ENCODE results near the gene CHRNB4. TPM values are rescaled to one million over a fixed set of nuclear protein-coding genes. Genes with fewer than 3 reads are reported as not detected.

Gene CHRNB4
- total RNA-seq, 2 donors from 2014 or later: not detected

DNA sequence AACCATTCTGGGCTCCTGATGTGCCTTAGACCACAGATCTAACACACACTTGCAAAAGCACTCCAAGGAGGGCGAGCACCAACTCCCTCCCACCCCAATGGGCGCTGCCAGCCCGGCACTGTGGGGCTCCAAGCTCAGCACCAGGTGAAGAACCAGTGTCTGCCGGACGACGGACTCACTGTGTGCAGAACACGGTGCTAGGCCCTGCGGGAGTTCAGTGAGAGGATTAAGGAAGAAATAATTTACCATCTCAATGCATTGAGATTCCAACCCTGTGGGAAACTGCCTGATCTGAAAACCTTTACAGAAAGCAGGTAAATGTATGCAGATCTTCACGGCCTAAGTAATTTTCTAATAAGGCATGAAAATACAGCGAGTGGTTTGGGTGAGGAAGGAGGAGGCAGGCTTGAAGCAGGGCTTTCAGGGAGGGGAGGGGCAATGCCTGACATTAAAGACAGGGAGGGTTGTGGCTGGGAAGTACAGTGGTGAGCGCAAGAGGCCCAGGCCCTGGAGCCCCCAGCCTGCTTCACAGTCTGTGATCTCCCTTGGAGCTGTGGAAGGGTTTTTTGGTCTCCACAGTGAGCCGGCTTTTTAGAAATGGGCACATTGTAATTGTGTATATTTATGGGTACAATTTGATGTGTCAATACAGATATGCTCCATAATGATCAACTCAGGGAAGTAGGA lies 35.6 kb upstream of the CHRNB4 start:
- H3K27me3 ChIP-seq: no peaks in the 10 kb centered on the region
- H3K4me1 ChIP-seq: peaks cover 0 to 10% of the 10 kb centered on the region in 2 donors
- no peaks in the 10 kb centered on the region for H3K36me3 ChIP-seq
- H3K27ac ChIP-seq: no peak overlapping the region
- TF ChIP-seq, protein P1, sequence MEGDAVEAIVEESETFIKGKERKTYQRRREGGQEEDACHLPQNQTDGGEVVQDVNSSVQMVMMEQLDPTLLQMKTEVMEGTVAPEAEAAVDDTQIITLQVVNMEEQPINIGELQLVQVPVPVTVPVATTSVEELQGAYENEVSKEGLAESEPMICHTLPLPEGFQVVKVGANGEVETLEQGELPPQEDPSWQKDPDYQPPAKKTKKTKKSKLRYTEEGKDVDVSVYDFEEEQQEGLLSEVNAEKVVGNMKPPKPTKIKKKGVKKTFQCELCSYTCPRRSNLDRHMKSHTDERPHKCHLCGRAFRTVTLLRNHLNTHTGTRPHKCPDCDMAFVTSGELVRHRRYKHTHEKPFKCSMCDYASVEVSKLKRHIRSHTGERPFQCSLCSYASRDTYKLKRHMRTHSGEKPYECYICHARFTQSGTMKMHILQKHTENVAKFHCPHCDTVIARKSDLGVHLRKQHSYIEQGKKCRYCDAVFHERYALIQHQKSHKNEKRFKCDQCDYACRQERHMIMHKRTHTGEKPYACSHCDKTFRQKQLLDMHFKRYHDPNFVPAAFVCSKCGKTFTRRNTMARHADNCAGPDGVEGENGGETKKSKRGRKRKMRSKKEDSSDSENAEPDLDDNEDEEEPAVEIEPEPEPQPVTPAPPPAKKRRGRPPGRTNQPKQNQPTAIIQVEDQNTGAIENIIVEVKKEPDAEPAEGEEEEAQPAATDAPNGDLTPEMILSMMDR (IDR thresholded peaks at IDR 0.05): no peak
- no peaks in the 10 kb centered on the region for H3K9me3 ChIP-seq
- no peak for DNase-seq (ENCODE audit: low spot score)
- H3K4me3 ChIP-seq: no peak overlapping the region

DNA sequence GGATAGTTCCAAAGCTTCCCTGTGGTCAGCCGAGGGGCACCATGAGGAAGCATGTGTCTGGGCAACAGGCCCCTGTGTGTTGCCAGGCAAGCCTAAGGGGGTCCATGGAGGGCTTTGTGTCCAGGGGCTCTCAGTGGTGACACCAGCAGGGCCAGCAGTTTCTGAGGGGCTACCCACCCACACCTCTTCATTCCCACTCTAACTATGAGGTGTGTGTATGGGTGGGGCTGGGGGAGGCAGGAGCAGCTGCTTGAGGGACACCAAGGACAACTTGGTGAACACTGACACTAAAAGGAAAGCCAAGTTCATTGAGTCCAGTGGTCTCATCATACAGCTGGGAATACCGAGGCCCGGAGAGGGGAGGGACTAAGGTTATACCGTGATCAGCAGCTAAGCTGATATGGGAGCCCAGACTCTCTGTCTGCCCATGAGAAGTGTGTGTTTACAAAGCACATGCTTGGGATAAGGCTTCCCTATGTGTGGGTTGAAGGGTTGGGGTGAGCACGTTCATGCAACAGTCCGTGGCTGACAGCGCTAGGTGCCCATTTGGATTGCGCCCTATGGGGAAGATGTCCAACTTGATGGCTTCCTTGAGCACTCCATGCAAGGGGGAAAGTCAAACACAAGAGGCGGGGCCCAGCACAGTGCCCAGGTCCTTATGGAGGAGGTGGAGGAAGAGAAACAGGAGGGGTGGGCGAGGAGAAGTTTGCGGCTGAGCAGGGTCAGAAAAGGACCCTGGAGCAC lies 34.8 kb upstream of the CHRNB4 start:
- DNase-seq (ENCODE audit: low spot score): no peak
- peaks cover 0 to 10% of the 10 kb centered on the region in 2 donors for H3K4me1 ChIP-seq

DNA sequence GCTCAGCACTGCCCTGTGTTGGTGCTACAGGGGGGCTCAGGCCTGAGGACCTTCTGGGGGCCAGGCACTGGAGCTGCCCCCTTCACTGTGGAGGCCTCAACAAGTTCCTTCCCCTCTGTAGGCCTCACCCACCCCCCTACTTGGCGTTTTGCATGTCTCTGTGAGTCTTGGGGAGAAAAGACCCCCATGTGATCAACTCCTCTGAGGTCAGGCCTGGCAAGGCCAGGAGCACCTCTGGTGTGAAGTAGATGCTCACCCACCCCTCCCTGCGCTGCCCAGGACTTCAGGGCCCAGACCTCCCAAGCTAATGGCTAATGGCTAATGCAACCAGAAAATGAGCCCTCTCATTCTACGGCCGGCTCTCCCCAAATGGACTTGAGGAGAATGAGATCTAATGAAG lies 34.2 kb upstream of the CHRNB4 start:
- TF ChIP-seq, protein P1 (IDR thresholded peaks at IDR 0.05): no peak
- Histone ChIP-seq H3K27me3 (no peaks in the 10 kb centered on the region), H3K9me3 (no peaks in the 10 kb centered on the region), H3K27ac (no peak overlapping the region), H3K36me3 (no peaks in the 10 kb centered on the region), H3K4me1 (peaks cover 0 to 10% of the 10 kb centered on the region in 2 donors), H3K4me3 (no peak overlapping the region)
- DNase-seq (ENCODE audit: low spot score): no peak

More for the DNA sequence above, 34.8 kb upstream of the CHRNB4 start:
- no peaks in the 10 kb centered on the region for H3K9me3 ChIP-seq
- H3K27ac ChIP-seq: no peak overlapping the region
- no peaks in the 10 kb centered on the region for H3K27me3 ChIP-seq
- no peak overlapping the region for H3K4me3 ChIP-seq
- TF ChIP-seq, protein P1 (IDR thresholded peaks at IDR 0.05): no peak
- no peaks in the 10 kb centered on the region for H3K36me3 ChIP-seq

DNA sequence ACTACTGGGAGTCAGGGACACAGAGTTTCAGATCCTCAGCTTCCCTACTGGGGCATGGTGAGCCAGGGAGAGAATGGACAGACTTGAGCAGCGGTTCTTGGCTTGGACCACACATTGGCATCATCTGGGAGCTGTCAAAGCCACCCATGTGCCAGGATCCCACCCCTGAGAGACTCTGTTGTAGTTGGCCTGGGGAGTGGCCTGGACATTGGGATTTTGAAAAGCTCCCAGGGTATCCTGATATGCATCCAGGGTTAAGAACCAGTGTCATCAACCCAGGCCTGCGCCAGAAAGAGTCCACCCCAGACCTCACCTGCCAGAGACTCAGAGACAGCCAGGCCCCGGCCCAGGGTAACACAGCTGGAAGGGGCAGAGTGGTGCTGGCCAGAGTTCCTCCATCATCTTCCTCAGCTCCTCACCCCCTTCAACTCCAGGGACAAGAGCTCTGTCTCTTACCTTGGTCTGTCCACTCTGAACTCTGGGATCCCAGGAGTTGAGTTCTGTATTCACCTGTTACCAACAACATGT lies 33.0 kb upstream of the CHRNB4 start:
- Histone ChIP-seq H3K36me3 (no peaks in the 10 kb centered on the region), H3K27me3 (no peaks in the 10 kb centered on the region), H3K9me3 (no peaks in the 10 kb centered on the region), H3K4me3 (no peak overlapping the region), H3K4me1 (peaks cover 0 to 10% of the 10 kb centered on the region in 2 donors), H3K27ac (no peak overlapping the region)
- TF ChIP-seq, protein P1 (IDR thresholded peaks at IDR 0.05): no peak
- DNase-seq (ENCODE audit: low spot score): no peak

DNA sequence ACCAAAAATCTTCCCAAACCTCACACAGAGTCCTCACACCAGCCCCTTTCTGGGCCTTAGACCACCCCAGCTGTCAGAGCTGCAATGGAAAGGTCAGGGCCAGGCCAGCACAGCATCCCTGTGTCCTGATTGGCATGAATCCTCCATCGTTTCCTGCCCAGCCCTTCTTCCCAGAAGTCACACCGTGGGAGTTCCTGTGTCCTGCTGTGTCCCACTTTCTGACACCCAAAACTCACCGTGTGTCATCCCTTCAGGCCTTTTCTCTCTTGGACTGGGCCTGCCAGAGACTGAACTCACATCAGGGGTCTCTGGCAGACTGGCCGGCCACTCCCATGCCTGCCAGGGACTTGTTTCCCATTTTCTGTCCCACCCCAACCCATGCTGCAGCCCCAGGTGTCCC lies 32.5 kb upstream of the CHRNB4 start:
- Histone ChIP-seq H3K27ac (no peak overlapping the region), H3K9me3 (no peaks in the 10 kb centered on the region), H3K27me3 (no peaks in the 10 kb centered on the region), H3K4me1 (peaks cover 0 to 10% of the 10 kb centered on the region in 2 donors), H3K4me3 (no peak overlapping the region), H3K36me3 (no peaks in the 10 kb centered on the region)
- DNase-seq (ENCODE audit: low spot score): no peak
- TF ChIP-seq, protein P1 (IDR thresholded peaks at IDR 0.05): no peak
